Adrenal gland (tissue), 5 donors: ENCODE results near the gene CDCA7.

Source experiments
- POLR2A ChIP-seq, 2 donors: fragments of 450-650 bp; IDR thresholded peaks; one replicate each; pipeline ENCODE4 v1.6.1; 2017; ENCODE audit warnings: antibody characterized with exemption in 2 of 2, mild to moderate bottlenecking in 2 of 2, moderate library complexity in 1 of 2
- TF ChIP-seq, protein P1 (sequence below), 6 experiments: fragments of 450-650 bp in 4 of 6; fragments of 200-600 bp in 2 of 6; sonication (generic) in 1 of 6; IDR thresholded peaks; 1 replicate in 5 of 6; 2 replicates in 1 of 6; pipeline versions ENCODE4 v1.5.1 to v1.8.0; 2016 to 2021; ENCODE audit warnings: antibody characterized with exemption in 6 of 6, mild to moderate bottlenecking in 2 of 6, moderate library complexity in 1 of 6
- donor health status: DM: no; HTN: no; CAD: no.

DNA sequence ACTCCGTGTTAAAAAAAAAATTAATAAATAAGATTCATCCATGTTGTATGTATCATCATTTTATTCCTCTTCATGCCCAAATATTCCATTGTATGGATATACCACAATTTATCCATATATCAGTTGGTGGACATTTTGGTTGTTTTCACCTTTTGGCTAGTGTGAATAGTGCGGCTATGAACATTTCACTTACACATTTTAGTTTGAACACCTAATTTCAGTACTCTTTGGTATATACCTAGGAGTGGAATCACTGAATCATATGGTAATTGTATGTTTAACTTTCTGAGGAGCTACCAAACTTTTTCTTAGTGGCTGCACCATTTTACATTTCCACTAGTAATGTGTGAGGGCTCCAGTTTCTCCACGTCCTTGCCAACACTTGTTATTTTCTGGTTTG, 20.0 kb downstream of the CDCA7 start:
- TF ChIP-seq, protein P1, sequence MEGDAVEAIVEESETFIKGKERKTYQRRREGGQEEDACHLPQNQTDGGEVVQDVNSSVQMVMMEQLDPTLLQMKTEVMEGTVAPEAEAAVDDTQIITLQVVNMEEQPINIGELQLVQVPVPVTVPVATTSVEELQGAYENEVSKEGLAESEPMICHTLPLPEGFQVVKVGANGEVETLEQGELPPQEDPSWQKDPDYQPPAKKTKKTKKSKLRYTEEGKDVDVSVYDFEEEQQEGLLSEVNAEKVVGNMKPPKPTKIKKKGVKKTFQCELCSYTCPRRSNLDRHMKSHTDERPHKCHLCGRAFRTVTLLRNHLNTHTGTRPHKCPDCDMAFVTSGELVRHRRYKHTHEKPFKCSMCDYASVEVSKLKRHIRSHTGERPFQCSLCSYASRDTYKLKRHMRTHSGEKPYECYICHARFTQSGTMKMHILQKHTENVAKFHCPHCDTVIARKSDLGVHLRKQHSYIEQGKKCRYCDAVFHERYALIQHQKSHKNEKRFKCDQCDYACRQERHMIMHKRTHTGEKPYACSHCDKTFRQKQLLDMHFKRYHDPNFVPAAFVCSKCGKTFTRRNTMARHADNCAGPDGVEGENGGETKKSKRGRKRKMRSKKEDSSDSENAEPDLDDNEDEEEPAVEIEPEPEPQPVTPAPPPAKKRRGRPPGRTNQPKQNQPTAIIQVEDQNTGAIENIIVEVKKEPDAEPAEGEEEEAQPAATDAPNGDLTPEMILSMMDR (IDR thresholded peaks at IDR 0.05): no peak
- TF ChIP-seq POLR2A (IDR thresholded peaks at IDR 0.05): no peak
